H1 (cell line): Measurements from ENCODE around the gene THYN1. TPM values are rescaled to one million over a fixed set of nuclear protein-coding genes. Genes with fewer than 3 reads are reported as not detected.

Experiments used
- EZH2 ChIP-seq: fragments of 200-600 bp; sonication (generic); IDR thresholded peaks from 2 replicates; pipeline ENCODE4 v1.7.1; 2012; ENCODE audit warnings: low read depth, mild to moderate bottlenecking, moderate library complexity, low read length, inconsistent platforms; ENCODE audit not compliant: severe bottlenecking
- FOSL1 ChIP-seq: IDR thresholded peaks from 2 replicates; pipeline ENCODE4 v1.6.1; 2011; ENCODE audit warnings: mild to moderate bottlenecking, low read depth, low read length, moderate library complexity; ENCODE audit not compliant: insufficient read depth
- RBBP5 ChIP-seq: IDR thresholded peaks from 2 replicates; pipeline ENCODE4 v1.7.1; 2012; ENCODE audit warnings: low read depth, mild to moderate bottlenecking, inconsistent platforms, low read length, moderate library complexity, borderline replicate concordance
- TAF7 ChIP-seq: optimal IDR thresholded peaks from 2 replicates; pipeline ENCODE3; 2011; ENCODE audit warnings: low read depth, mild to moderate bottlenecking, inconsistent platforms, low read length, moderate library complexity, borderline replicate concordance
- polyA plus RNA-seq, 7 experiments: library from polyadenylated mRNA; depleted of rRNA in 3 of 7; stranded (reverse) in 5 of 7; unstranded in 2 of 7; fragments of >200 nt in 5 of 7; fragments of 200-250 nt in 2 of 7; gene quantifications; 1 replicate in 5 of 7; 2 replicates in 1 of 7; 4 replicates in 1 of 7; pipeline versions ENCODE4 v1.2.1 to v1.2.3, GENCODE V29; 2011 to 2013; ENCODE audit warnings: missing spikeins in 2 of 7, mixed read lengths in 2 of 7
- total RNA-seq: library from RNA; stranded (reverse); fragmentation: NEBNext Ultra II Directional; extraction: Animal tissue kit (Norgen Biotek cat#: 25700); gene quantifications from 2 replicates; pipeline ENCODE4 v1.2.1, GENCODE V29; 2021
- TF ChIP-seq, protein P1 (sequence below): IDR thresholded peaks from 2 replicates; pipeline ENCODE4 v1.6.1; 2012; ENCODE audit warnings: inconsistent platforms

THYN1 gene
- total and polyA plus RNA-seq, 2 of the 8 experiments (the other 6 are each of a cell fraction or from before 2014, with no cell fraction given), result 77.3 to 95.1 TPM

DNA sequence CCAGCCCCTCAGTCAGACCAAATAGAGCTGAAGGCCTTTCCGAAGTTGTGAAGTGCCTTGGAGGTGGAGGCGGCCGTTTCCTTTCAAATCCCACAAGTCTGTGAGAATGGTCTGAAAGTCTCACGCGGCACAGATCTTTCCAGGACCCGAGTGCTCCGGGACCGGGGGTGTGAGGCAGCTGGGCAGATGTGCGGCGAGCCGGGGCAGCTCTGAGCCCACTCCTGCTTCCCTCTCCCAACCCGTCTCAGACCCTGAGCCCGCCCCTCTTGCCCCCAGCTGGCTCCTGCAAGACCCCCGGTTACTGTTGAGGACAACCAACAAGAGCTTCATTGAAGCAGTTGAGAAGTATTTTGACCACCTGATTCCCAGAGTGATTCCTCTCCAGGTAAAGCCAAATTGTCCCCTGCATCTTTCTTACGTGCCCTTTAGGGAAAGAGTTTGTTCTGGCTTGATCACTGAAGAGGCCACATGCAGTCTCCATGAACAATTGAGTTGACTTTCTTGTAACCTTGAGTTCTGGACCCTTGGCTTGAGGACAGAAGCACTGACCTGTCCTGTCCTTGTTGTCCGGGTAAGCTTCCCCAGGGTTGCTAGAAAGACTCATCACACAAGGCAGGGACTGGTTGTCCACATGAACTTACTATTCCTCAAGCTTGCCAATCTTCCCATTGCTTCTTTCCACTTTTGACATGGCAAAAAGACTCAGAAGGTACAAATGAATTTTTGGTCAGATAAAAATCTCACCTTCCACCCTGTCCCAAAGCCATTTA, 30.5 kb upstream of the THYN1 start (continued):
- TF ChIP-seq FOSL1, result no peak
- TF ChIP-seq, protein P1, sequence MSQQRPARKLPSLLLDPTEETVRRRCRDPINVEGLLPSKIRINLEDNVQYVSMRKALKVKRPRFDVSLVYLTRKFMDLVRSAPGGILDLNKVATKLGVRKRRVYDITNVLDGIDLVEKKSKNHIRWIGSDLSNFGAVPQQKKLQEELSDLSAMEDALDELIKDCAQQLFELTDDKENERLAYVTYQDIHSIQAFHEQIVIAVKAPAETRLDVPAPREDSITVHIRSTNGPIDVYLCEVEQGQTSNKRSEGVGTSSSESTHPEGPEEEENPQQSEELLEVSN, result no peak
- no peak for TF ChIP-seq EZH2
- TF ChIP-seq RBBP5, result no peak
- TF ChIP-seq TAF7, result no peak
